Tibial nerve (tissue), 4 donors: ENCODE data around the gene AHCYL2. TPM values are rescaled to one million over a fixed set of nuclear protein-coding genes. Genes with fewer than 3 reads are reported as not detected.

Experiments used
- DNase-seq, 2 donors: peaks; one replicate each; pipeline ENCODE4 v3.0.0-alpha.2; 2019; ENCODE audit warnings: low spot score in 2 of 2
- H3K27ac ChIP-seq, 4 donors: fragments of 200-600 bp; sonication (generic) in 3 of 4; one replicate each; pipeline ENCODE4 v1.5.1; 2017 to 2019; ENCODE audit warnings: mild to moderate bottlenecking in 1 of 4
- H3K27me3 ChIP-seq, 2 donors: fragments of 200-600 bp; sonication (generic) in 1 of 2; one replicate each; pipeline versions ENCODE4 v1.5.1 to v1.6.0; 2017 to 2019
- H3K36me3 ChIP-seq, 3 donors: fragments of 200-600 bp; sonication (generic); one replicate each; pipeline ENCODE4 v1.5.1; 2018 to 2019
- H3K4me1 ChIP-seq, 4 donors: fragments of 200-600 bp; sonication (generic) in 3 of 4; one replicate each; pipeline ENCODE4 v1.5.1; 2017 to 2019
- H3K4me3 ChIP-seq, 4 donors: fragments of 200-600 bp; sonication (generic) in 3 of 4; one replicate each; pipeline ENCODE4 v1.5.1; 2017 to 2019; ENCODE audit warnings: mild to moderate bottlenecking in 1 of 4, moderate library complexity in 1 of 4
- H3K9me3 ChIP-seq, 4 donors: fragments of 200-600 bp; sonication (generic) in 3 of 4; one replicate each; pipeline ENCODE4 v1.5.1; 2017 to 2019
- EP300 ChIP-seq, 2 donors: sonication (generic); formaldehyde crosslinking; IDR thresholded peaks; one replicate each; pipeline ENCODE4 v1.6.1; 2017; ENCODE audit warnings: antibody characterized with exemption in 2 of 2, mild to moderate bottlenecking in 1 of 2
- POLR2A ChIP-seq, 2 donors: fragments of 450-650 bp; IDR thresholded peaks; one replicate each; pipeline ENCODE4 v1.6.1; 2017; ENCODE audit warnings: antibody characterized with exemption in 2 of 2, mild to moderate bottlenecking in 2 of 2, moderate library complexity in 2 of 2
- WGBS, 2 donors: methylation state at CpG; one replicate each; pipeline ENCODE4 v1.1.5; 2018; 5-methylcytosine and 5-hydroxymethylcytosine counted together
- total RNA-seq, 4 donors: library from RNA; depleted of rRNA; stranded (reverse); fragments of >200 nt; gene quantifications; one replicate each; pipeline ENCODE4 v1.1.0, GENCODE V29; 2016
- TF ChIP-seq, protein P1 (sequence below), 5 experiments: fragments of 200-600 bp in 3 of 5; fragments of 450-650 bp in 2 of 5; sonication (generic) in 3 of 5; IDR thresholded peaks; one replicate each; pipeline ENCODE4 v1.5.1; 2016 to 2019; ENCODE audit warnings: antibody characterized with exemption in 5 of 5, mild to moderate bottlenecking in 3 of 5, moderate library complexity in 2 of 5

Gene AHCYL2
- total RNA-seq, 4 donors from 2014 or later, result 21.6 to 42.9 (median 30.9) TPM

DNA sequence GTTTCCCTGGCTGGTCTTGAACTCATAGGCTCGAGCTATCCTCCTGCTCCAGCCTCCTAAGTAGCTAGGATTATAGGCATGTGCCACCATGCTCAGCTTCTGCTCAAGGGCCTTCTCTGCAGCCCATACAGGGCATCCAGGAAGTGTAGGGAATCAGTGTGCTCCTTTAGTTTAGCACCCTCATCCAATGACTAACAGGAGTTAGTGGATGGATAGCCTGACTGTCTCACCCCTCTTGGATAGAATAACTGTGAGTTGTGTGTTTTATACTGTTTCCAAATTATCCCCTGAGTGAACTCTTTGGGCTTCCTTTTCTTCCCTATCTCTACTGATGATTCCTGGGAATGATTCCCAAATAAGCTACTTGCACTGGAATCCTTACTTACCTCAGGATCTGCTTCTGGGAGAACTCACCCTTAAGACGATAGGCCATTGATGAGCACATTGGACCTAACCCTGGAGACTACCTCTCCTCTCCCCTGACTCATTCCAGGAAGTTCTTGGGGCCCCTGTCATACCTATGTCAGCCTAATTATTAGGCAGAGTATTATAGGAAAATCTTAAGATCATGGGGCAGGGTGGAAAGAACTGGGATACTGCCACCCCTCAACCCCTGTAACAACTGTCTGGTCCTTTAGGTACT lies 227.9 kb downstream of the AHCYL2 start:
- 89 to 92% methylated on average over 2 of the region's 2 CpGs for WGBS, 2 donors
- no peak for DNase-seq
- peaks cover 0 to 21% (median 0%) of the 10 kb centered on the region in 4 donors for H3K9me3 ChIP-seq
- H3K4me1 ChIP-seq, result no peaks in the 10 kb centered on the region
- no peak overlapping the region for H3K4me3 ChIP-seq
- no peak overlapping the region for H3K27ac ChIP-seq
- TF ChIP-seq, protein P1, sequence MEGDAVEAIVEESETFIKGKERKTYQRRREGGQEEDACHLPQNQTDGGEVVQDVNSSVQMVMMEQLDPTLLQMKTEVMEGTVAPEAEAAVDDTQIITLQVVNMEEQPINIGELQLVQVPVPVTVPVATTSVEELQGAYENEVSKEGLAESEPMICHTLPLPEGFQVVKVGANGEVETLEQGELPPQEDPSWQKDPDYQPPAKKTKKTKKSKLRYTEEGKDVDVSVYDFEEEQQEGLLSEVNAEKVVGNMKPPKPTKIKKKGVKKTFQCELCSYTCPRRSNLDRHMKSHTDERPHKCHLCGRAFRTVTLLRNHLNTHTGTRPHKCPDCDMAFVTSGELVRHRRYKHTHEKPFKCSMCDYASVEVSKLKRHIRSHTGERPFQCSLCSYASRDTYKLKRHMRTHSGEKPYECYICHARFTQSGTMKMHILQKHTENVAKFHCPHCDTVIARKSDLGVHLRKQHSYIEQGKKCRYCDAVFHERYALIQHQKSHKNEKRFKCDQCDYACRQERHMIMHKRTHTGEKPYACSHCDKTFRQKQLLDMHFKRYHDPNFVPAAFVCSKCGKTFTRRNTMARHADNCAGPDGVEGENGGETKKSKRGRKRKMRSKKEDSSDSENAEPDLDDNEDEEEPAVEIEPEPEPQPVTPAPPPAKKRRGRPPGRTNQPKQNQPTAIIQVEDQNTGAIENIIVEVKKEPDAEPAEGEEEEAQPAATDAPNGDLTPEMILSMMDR (IDR thresholded peaks at IDR 0.05), result no peak
- TF ChIP-seq EP300 (IDR thresholded peaks at IDR 0.05) (no peak), POLR2A (IDR thresholded peaks at IDR 0.05) (no peak)
- peaks cover 0 to 11% (median 0%) of the 10 kb centered on the region in 3 donors for H3K36me3 ChIP-seq
- H3K27me3 ChIP-seq, result no peaks in the 10 kb centered on the region

GRCh38 chr7:129453510-129454248 lies 228.8 kb downstream of the AHCYL2 start:
- Histone ChIP-seq H3K36me3 (peaks cover 0 to 7% (median 0%) of the 10 kb centered on the region in 3 donors), H3K4me1 (no peaks in the 10 kb centered on the region), H3K4me3 (no peak overlapping the region), H3K27ac (no peak overlapping the region), H3K9me3 (peaks cover 0 to 12% (median 0%) of the 10 kb centered on the region in 4 donors), H3K27me3 (no peaks in the 10 kb centered on the region)
- DNase-seq, result no peak
- 88 to 100% methylated on average over 1 of the region's 1 CpG for WGBS, 2 donors
- no peak for TF ChIP-seq POLR2A (IDR thresholded peaks at IDR 0.05)
- TF ChIP-seq, protein P1 (IDR thresholded peaks at IDR 0.05), result no peak
- TF ChIP-seq EP300 (IDR thresholded peaks at IDR 0.05), result no peak

DNA sequence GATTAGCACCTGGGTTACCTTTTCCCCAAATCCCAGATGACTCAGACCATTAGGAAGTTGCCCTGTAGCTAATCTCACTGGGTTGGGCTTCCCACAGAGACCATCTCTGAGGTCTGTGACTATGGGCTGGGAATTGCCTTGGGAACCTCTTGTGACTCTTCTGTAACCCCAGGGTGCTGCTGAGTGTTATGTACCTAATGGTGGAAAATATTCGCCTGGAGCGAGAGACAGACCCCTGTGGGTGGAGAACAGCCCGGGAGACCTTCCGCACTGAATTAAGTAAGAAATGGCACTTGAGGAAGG lies 229.4 kb downstream of the AHCYL2 start:
- TF ChIP-seq, protein P1 (IDR thresholded peaks at IDR 0.05), result no peak
- TF ChIP-seq POLR2A (IDR thresholded peaks at IDR 0.05) (no peak), EP300 (IDR thresholded peaks at IDR 0.05) (no peak)
- DNase-seq, result no peak
- Histone ChIP-seq H3K4me1 (no peaks in the 10 kb centered on the region), H3K9me3 (peaks cover 0 to 7% (median 0%) of the 10 kb centered on the region in 4 donors), H3K36me3 (peaks cover 0 to 1% (median 0%) of the 10 kb centered on the region in 3 donors), H3K4me3 (no peak overlapping the region), H3K27ac (no peak overlapping the region), H3K27me3 (no peaks in the 10 kb centered on the region)
- 88 to 93% methylated on average over 4 of the region's 4 CpGs for WGBS, 2 donors

DNA sequence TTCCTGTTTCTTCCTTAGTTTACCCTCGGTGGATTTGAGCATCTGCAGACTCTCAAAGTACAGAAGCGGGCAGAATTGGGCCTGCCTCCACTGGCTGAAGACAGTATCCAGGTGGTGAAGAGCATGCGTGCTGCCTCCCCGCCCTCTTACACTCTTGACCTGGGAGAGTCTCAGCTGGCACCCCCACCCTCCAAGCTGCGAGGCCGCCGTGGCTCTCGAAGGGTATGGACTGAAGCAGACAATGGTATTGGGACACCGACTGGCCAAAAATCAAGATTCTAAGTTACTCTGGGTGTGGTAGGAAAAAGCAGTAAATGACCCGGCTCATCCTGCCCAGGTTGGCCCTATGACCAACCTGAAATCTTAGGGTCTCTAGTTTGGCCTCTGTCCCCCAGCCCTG lies 231.6 kb downstream of the AHCYL2 start:
- DNase-seq, result no peak
- no peak overlapping the region for H3K27ac ChIP-seq
- H3K27me3 ChIP-seq, result no peaks in the 10 kb centered on the region
- WGBS, 2 donors, result 91 to 93% methylated on average over 10 of the region's 10 CpGs
- H3K36me3 ChIP-seq, result no peaks in the 10 kb centered on the region
- TF ChIP-seq, protein P1 (IDR thresholded peaks at IDR 0.05), result no peak
- TF ChIP-seq POLR2A (IDR thresholded peaks at IDR 0.05) (no peak), EP300 (IDR thresholded peaks at IDR 0.05) (no peak)
- no peak overlapping the region for H3K4me3 ChIP-seq
- H3K9me3 ChIP-seq, result no peaks in the 10 kb centered on the region
- no peaks in the 10 kb centered on the region for H3K4me1 ChIP-seq

- 84 to 85% methylated on average over 3 of the region's 3 CpGs for WGBS, 2 donors
These were observed 232.3 kb downstream of the AHCYL2 start for GRCh38 chr7:129457101-129457500.

More at GRCh38 chr7:129457101-129457500, 232.3 kb downstream of the AHCYL2 start:
- Histone ChIP-seq H3K4me1 (no peaks in the 10 kb centered on the region), H3K27ac (no peak overlapping the region), H3K9me3 (no peaks in the 10 kb centered on the region), H3K27me3 (no peaks in the 10 kb centered on the region), H3K36me3 (no peaks in the 10 kb centered on the region), H3K4me3 (no peak overlapping the region)
- no peak for DNase-seq
- TF ChIP-seq EP300 (IDR thresholded peaks at IDR 0.05) (no peak), POLR2A (IDR thresholded peaks at IDR 0.05) (no peak)
- TF ChIP-seq, protein P1 (IDR thresholded peaks at IDR 0.05), result no peak
